Epidermal melanocyte (primary cell): Measurements from ENCODE around the gene IQGAP3.
"Not testable (repeated sequence)": the region's sequence is repeated elsewhere in the genome, so short reads cannot be mapped to it uniquely, and the experiment has no call there.

Source experiments
- DNase-seq: peaks from one replicate; pipeline ENCODE4 v3.0.0; 2011; ENCODE audit warnings: low spot score; ENCODE audit not compliant: insufficient read length

Gene IQGAP3

DNA sequence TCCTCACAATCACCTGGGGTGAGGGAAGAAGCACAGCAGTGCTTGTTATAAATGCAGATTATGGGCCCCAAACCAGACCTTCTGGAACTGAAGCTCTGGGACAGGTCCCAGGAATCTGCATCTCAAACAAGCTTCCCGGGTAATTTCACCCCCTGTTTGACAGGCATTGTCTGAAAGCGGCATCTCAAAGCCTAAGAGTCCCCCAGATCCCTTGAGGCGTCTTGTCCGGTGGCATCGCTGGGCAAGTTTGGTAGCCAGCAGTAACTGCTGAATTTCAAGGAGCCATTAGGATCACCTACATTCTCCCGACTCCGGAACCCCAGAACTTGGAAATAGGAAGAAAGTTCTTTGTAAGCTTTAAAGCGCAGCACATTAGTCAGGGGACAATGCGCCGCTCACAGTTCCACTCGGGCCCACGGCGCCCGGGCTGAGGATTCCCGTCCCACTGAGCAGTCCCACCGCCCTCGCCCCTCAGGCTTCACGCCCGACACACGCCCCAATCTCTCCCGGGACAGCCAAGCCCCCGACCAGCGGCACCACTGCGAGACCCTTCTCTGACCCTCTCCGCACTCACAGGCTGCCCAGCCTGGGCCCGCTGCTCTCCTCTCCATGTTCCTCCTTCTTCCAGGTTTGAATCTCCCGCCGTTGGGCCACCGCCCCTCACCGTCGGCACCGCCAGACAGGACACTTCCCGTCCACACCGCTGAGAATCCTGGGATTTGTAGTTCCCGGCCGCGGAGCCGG is at the start of gene IQGAP3:
Gene IQGAP3 (minus strand): TSS at position 647 of the 744 bp plus-strand sequence. CDS start 36 bp downstream, at position 611.
- peak; percentile 93 for DNase-seq

GRCh38 chr1:156619582-156619955 is 47.2 kb upstream of the IQGAP3 start:
- no peak for DNase-seq

DNA sequence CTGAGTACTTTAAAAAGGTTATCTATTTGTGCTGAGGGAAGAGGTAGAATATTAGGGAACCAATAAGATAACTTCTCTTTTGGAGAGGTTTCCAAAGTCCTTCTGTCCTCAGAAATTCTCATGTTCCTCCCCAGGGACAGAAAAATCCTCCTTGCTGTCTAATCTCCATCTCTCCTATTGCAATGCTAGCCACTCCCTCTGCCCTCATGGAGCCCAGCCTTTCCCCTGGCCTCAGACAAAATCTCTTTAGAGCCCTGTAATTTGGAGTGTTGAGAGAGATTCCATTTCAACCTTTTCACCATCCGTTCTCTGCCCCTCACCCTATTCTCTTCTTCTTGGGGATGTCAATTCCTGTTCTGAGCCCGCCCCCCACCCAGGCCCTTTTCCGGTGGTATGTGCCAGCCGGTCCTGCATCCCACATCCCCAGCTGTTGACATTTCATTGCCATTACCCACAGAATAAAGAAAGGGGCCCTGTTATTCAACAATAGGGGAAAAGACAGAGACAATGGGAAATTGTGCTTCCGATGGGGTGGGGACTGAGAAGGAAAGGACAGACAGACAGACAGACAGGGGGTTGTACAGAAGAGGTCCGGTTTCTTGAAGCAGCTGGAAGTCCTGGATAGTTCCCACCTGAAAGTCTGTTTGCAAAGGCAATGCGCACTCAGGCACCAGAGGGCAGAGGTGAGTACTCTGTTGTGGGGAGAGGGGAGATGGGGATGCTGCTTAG is 46.7 kb upstream of the IQGAP3 start, which contains the start of gene HAPLN2:
Gene HAPLN2 (plus strand): TSS at position 563 of the 729 bp plus-strand sequence. CDS start 4,076 bp downstream, outside the sequence.
- no peak for DNase-seq

- peak; percentile 86 for DNase-seq
Measured at GRCh38 chr1:156616463-156616862, 44.1 kb upstream of the IQGAP3 start.

DNA sequence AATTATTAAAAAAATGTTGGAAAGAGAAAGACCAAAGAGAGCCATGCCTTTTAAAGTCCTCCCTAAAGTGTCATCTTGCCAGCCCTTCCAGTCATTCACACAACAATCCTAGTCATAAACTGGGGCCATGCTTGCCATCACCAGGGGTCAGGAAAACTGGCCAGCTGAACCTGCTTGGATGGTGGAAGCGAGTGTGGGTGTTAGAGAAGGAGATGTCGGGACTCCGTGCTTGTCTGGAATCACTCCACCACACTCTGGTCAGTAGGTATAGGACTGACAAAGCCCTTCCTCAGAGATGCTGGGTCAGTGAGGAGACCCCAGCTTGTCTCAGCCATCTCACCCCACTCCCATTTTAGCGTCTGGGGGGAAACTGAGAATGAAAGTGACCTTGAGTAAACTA is 43.6 kb upstream of the IQGAP3 start:
- DNase-seq, result no peak

- no peak for DNase-seq
Measured at GRCh38 chr1:156612666-156613065, 40.3 kb upstream of the IQGAP3 start.

DNA sequence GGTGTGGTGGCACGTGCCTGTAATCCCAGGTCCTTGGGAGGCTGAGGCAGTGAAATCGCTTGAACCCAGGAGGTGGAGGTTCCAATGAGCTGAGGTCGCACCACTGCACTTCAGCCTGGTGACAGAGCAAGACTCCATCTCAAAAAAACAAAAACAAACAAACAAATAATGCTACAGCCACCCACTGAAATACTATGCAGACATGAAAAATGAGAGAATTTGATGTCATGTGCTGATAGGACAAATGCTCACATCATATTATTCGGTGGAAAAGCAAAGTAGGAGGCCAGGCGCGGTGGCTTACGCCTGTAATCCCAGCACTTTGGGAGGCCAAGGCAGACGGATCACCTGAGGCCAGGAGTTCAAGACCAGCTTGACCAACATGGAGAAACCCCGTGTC is 37.7 kb upstream of the IQGAP3 start:
- not testable (repeated sequence) for DNase-seq

- DNase-seq, result no peak
Measured at GRCh38 chr1:156608981-156609380, 36.6 kb upstream of the IQGAP3 start.

- DNase-seq, result no peak
Measured at GRCh38 chr1:156608036-156608674, 35.8 kb upstream of the IQGAP3 start.

GRCh38 chr1:156607344-156607743 is 35.0 kb upstream of the IQGAP3 start:
- not testable (repeated sequence) for DNase-seq

- no peak for DNase-seq
Measured at GRCh38 chr1:156602557-156602993, 30.2 kb upstream of the IQGAP3 start.

DNA sequence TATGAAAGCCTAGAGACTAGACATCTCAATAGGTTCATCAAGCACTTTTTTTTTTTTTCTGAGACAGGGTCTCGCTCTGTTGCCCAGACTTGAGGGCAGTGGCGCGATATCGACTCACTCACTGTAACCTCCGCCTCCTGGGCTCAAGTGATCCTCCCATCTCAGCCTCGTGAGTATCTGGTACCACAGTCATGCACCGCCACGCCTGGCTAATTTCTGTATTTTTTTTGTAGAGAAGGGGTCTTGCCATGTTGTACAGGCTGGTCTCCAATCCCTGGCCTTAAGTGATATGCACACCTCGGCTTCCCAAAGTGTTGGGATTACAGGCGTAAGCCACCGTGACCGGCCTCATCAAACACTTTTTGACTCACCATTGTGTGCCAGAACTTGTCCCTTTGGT is 29.5 kb upstream of the IQGAP3 start:
- no peak for DNase-seq

GRCh38 chr1:156601122-156601830 is 28.9 kb upstream of the IQGAP3 start, which contains the start of gene GPATCH4:
Gene GPATCH4, minus strand, starts transcription at chr1:156601479.
- peak; percentile 89 for DNase-seq

GRCh38 chr1:156600733-156601121 is 28.4 kb upstream of the IQGAP3 start:
- no peak for DNase-seq

- no peak for DNase-seq
Measured at GRCh38 chr1:156599811-156600210, 27.4 kb upstream of the IQGAP3 start.

GRCh38 chr1:156598731-156599432 is 26.5 kb upstream of the IQGAP3 start:
- DNase-seq, result no peak

DNA sequence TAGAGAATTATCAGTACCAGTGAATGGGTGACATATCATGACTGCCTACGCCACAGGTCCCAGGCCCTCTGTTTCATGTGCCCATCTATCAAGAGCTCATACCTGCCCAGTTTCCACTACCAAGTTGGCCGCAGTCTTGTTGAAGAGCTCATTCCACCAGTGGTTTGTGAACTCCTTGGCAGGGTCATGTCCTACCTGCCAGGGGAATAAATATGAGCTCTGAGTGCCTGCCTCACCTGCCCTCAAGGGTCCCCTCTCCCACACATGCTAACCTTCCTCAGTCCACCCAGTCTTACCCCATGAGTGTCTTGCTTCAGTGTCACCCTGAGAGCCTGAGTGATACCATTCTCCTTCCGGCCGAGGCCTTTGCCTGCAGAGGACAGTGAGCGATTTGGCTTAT is 25.8 kb upstream of the IQGAP3 start:
- no peak for DNase-seq

DNA sequence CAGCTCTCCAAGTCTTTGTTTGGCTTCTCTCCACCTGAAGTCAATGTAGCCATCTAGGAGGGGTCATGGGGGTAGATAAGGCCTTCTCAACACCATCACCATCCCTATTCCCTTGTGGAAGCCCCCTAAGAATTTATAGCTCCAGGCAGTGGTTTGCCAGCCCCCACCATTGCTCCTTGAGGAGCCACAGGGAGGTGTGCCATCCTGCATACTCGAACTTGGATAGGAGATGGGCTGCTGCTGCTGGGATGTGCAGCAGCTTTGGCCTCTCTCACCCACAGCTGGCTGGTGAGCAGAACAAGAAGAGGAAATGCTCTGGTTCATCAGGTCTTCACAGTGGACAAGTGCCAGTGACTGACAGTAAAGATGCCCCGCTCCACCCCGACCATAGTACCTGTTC is 24.1 kb upstream of the IQGAP3 start:
- no peak for DNase-seq

- DNase-seq, result no peak
Measured at GRCh38 chr1:156595016-156595415, 22.7 kb upstream of the IQGAP3 start.

GRCh38 chr1:156594190-156594589 is 21.8 kb upstream of the IQGAP3 start:
- DNase-seq, result no peak

DNA sequence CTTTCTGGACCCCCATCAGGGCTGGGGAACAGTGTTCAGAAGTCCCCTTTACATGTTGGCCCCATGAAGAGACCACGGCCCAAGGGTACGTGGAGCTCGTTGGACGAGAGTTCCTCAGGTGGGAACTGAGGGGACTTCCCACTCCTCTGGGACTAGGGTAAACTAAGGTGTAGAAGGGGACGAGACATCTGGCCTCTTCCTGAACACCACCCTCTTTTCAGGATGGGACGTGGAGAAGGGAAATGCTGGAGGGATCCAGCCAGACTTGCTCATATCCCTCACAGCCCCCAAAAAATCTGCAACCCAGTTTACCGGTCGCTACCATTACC is 21.3 kb upstream of the IQGAP3 start:
- no peak for DNase-seq
